Neuronal stem cell (in vitro differentiated cells): ENCODE measurements around the gene ULK4.

Experiments used
- DNase-seq: peaks from one replicate; pipeline ENCODE4 v3.0.0-alpha.2; 2013; ENCODE audit warnings: low spot score
- H2AFZ ChIP-seq: one replicate; pipeline ENCODE4 v1.6.1; 2013; ENCODE audit warnings: mild to moderate bottlenecking, low read length, inconsistent platforms
- H2AK5ac ChIP-seq: 2 replicates; pipeline ENCODE4 v1.6.1; 2013; ENCODE audit warnings: low read depth, mild to moderate bottlenecking, inconsistent platforms, low read length, moderate library complexity, mixed read lengths
- H2BK120ac ChIP-seq: 2 replicates; pipeline ENCODE4 v1.6.1; 2013; ENCODE audit warnings: low read depth, mild to moderate bottlenecking, inconsistent platforms, low read length, moderate library complexity, mixed read lengths
- H2BK12ac ChIP-seq: one replicate; pipeline ENCODE4 v1.6.1; 2013; ENCODE audit warnings: low read length, inconsistent platforms
- H2BK15ac ChIP-seq: 2 replicates; pipeline ENCODE4 v1.6.1; 2013; ENCODE audit warnings: mild to moderate bottlenecking, low read length, inconsistent platforms, mixed read lengths
- H2BK5ac ChIP-seq: one replicate; pipeline ENCODE4 v1.6.1; 2013; ENCODE audit warnings: inconsistent platforms, mild to moderate bottlenecking, low read length, moderate library complexity
- H3K14ac ChIP-seq: one replicate; pipeline ENCODE4 v1.6.1; 2013; ENCODE audit warnings: low read length, inconsistent platforms
- H3K18ac ChIP-seq: 2 replicates; pipeline ENCODE4 v1.6.1; 2013; ENCODE audit warnings: low read length, inconsistent platforms
- H3K23ac ChIP-seq: 2 replicates; pipeline ENCODE4 v1.6.1; 2013; ENCODE audit warnings: low read depth, mild to moderate bottlenecking, mixed read lengths, low read length, inconsistent platforms; ENCODE audit not compliant: poor library complexity
- H3K27ac ChIP-seq: replicated peaks from 3 replicates; pipeline ENCODE4 v1.5.1; 2013; ENCODE audit warnings: low read length, inconsistent platforms
- H3K27me3 ChIP-seq, 3 experiments: 2 replicates each; pipeline ENCODE4 v1.6.1; 2013; ENCODE audit warnings: low read length in 3 of 3, mild to moderate bottlenecking in 2 of 3, inconsistent platforms in 1 of 3, low read depth in 1 of 3, mixed read lengths in 1 of 3, moderate library complexity in 1 of 3; ENCODE audit not compliant: control insufficient read depth in 3 of 3, insufficient read depth in 3 of 3
- H3K36me3 ChIP-seq, 2 donors: replicated peaks in 1 of 2; 2 replicates each; pipeline ENCODE4 v1.6.1; 2013; ENCODE audit warnings: low read length in 2 of 2; ENCODE audit not compliant: control insufficient read depth in 2 of 2, insufficient read depth in 2 of 2
- H3K4ac ChIP-seq: 2 replicates; pipeline ENCODE4 v1.6.1; 2013; ENCODE audit warnings: inconsistent platforms, mild to moderate bottlenecking, low read length, moderate library complexity
- H3K4me1 ChIP-seq, 2 donors: 1 replicate in 1 of 2; 2 replicates in 1 of 2; pipeline ENCODE4 v1.6.1; 2013; ENCODE audit warnings: low read length in 2 of 2, low read depth in 1 of 2; ENCODE audit not compliant: control insufficient read depth in 2 of 2, insufficient read depth in 1 of 2
- H3K4me2 ChIP-seq: one replicate; pipeline ENCODE4 v1.6.1; 2013; ENCODE audit warnings: mild to moderate bottlenecking, low read length, inconsistent platforms; ENCODE audit not compliant: insufficient read depth, poor library complexity, severe bottlenecking
- H3K4me3 ChIP-seq, 2 donors: 2 replicates each; pipeline ENCODE4 v1.5.1; 2013; ENCODE audit warnings: low read length in 2 of 2, mild to moderate bottlenecking in 2 of 2, inconsistent platforms in 1 of 2, moderate library complexity in 1 of 2
- H3K79me1 ChIP-seq: one replicate; pipeline ENCODE4 v1.6.1; 2013; ENCODE audit warnings: low read depth, mild to moderate bottlenecking, inconsistent platforms, low read length, moderate library complexity
- H3K9ac ChIP-seq: one replicate; pipeline ENCODE4 v1.6.1; 2013; ENCODE audit warnings: mild to moderate bottlenecking, low read depth, low read length, inconsistent platforms; ENCODE audit not compliant: poor library complexity
- H3K9me3 ChIP-seq, 2 donors: replicated peaks in 1 of 2; 2 replicates each; pipeline versions ENCODE3 to v1.6.1; 2013; ENCODE audit warnings: low read length in 2 of 2, mild to moderate bottlenecking in 2 of 2, inconsistent platforms in 1 of 2, low read depth in 1 of 2, mixed read lengths in 1 of 2, moderate library complexity in 1 of 2; ENCODE audit not compliant: control insufficient read depth in 2 of 2, insufficient read depth in 1 of 2
- H4K8ac ChIP-seq: one replicate; pipeline ENCODE4 v1.6.1; 2013; ENCODE audit warnings: low read depth, mild to moderate bottlenecking, inconsistent platforms, low read length, moderate library complexity
- H4K91ac ChIP-seq: one replicate; pipeline ENCODE4 v1.6.1; 2013; ENCODE audit warnings: low read length, low read depth, mild to moderate bottlenecking, inconsistent platforms; ENCODE audit not compliant: poor library complexity
- WGBS, 2 donors: extraction: QIAGEN DNeasy Blood & Tissue Kit; methylation state at CpG; one replicate each; pipeline ENCODE4 v1.1.7; 2013; ENCODE audit warnings: missing lambda C conversion rate in 2 of 2, mixed read lengths in 1 of 2; ENCODE audit not compliant: insufficient read length in 2 of 2, insufficient replicate concordance in 1 of 2; ENCODE audit errors: extremely low coverage in 2 of 2; 5-methylcytosine and 5-hydroxymethylcytosine counted together

Gene ULK4

DNA sequence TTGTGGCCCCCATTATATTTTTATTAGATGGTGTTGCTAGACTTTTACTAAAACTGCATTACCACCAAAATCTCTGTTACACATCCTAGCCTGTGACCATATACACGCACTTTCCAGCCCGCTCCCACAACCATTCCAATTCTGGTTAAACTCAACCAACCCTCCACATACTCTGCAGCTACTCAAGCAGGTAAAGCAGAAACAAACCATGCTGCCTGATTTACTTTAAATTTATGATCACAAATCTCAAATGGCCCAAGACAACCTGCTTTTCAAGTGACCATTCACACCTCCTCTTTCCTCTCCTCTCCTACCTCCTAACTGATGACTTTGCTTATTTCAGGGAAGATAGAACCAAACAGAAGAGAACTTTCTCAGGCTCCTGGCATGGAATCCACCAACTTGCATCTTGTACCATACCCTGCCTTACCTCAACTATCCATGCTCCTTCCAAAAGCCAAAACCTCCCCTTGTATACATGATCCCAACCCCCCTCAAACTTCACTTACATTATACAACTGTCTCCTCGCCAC, 18.5 kb downstream of the ULK4 start:
- Histone ChIP-seq H3K4me1 (peaks cover 0 to 2% of the 10 kb centered on the region in 2 donors), H3K79me1 (no peaks in the 10 kb centered on the region), H3K9ac (no peak overlapping the region), H3K36me3 (peaks cover 0 to 9% of the 10 kb centered on the region in 2 donors), H2BK120ac (no peak overlapping the region), H3K27ac (no peak overlapping the region), H3K9me3 (peaks cover 5 to 6% of the 10 kb centered on the region in 2 donors), H3K23ac (no peak overlapping the region), H3K4ac (no peak overlapping the region), H3K14ac (no peak overlapping the region), H2AK5ac (no peak overlapping the region), H2BK5ac (no peak overlapping the region), H3K4me3 (no peak overlapping the region), H3K4me2 (no peak overlapping the region), H4K8ac (no peak overlapping the region), H3K27me3 (no peaks in the 10 kb centered on the region), H2BK15ac (no peak overlapping the region), H2BK12ac (no peak overlapping the region), H2AFZ (no peak overlapping the region), H4K91ac (no peak overlapping the region), H3K18ac (no peak overlapping the region)
- no peak for DNase-seq
- no CpG with 5 or more reads among the region's 3 CpGs for WGBS, 2 donors

DNA sequence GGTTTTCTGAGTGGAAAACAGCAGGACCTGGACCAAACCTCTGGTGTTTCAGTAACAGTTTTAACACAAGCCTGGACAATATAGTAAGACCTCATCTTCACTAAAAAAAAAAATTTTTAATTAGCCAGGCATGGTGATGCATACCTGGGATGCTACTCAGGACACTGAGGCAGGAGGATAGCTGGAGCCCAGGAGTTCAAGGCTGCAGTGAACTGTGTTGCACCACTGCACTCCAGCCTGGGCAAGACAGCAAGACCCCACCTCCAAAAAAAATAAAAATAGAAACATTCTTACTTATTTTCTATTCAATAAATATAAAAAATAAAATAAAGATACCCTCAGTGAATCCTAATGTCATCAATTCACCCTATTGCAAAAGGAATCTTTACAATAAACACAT, 21.5 kb downstream of the ULK4 start:
- Histone ChIP-seq H3K4me3 (no peak overlapping the region), H3K9ac (no peak overlapping the region), H3K18ac (no peak overlapping the region), H3K27me3 (no peaks in the 10 kb centered on the region), H3K4me2 (no peak overlapping the region), H3K27ac (no peak overlapping the region), H3K23ac (no peak overlapping the region), H3K9me3 (peaks cover 5 to 6% of the 10 kb centered on the region in 2 donors), H2AK5ac (no peak overlapping the region), H2BK120ac (no peak overlapping the region), H3K79me1 (no peaks in the 10 kb centered on the region), H2BK12ac (no peak overlapping the region), H3K4me1 (peaks cover 0 to 2% of the 10 kb centered on the region in 2 donors), H2BK5ac (no peak overlapping the region), H4K91ac (no peak overlapping the region), H4K8ac (no peak overlapping the region), H3K14ac (no peak overlapping the region), H3K36me3 (no peaks in the 10 kb centered on the region), H2AFZ (no peak overlapping the region), H2BK15ac (no peak overlapping the region), H3K4ac (no peak overlapping the region)
- no peak for DNase-seq

DNA sequence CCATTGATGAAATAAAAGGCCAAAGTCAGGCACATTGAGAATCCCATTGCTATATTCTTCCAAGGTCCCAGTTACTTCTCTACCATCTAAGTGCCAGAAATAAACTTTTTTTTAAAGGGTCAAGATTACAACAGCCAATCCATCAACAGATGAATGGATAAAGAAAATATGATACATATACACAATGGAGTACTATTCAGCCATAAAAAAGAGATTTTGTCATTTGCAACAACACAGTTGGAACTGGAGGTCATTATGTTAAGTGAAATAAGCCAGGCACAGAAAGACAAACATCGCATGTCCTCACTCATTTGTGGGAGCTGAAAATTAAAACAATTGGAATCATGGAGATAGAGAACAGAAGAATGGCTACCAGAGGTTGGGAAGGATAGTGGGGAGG, 25.5 kb downstream of the ULK4 start:
- no peak for DNase-seq
- Histone ChIP-seq H3K79me1 (no peaks in the 10 kb centered on the region), H3K14ac (no peak overlapping the region), H3K36me3 (no peaks in the 10 kb centered on the region), H3K18ac (no peak overlapping the region), H3K27ac (no peak overlapping the region), H3K27me3 (no peaks in the 10 kb centered on the region), H2AFZ (no peak overlapping the region), H3K4me2 (no peak overlapping the region), H2BK12ac (no peak overlapping the region), H3K9me3 (peaks cover 5 to 6% of the 10 kb centered on the region in 2 donors), H3K4me1 (no peaks in the 10 kb centered on the region), H3K23ac (no peak overlapping the region), H2BK120ac (no peak overlapping the region), H2BK5ac (no peak overlapping the region), H3K4ac (no peak overlapping the region), H2AK5ac (no peak overlapping the region), H4K8ac (no peak overlapping the region), H3K9ac (no peak overlapping the region), H3K4me3 (no peak overlapping the region), H4K91ac (no peak overlapping the region), H2BK15ac (no peak overlapping the region)
- WGBS, 2 donors = no CpG with 5 or more reads among the region's 1 CpG

DNA sequence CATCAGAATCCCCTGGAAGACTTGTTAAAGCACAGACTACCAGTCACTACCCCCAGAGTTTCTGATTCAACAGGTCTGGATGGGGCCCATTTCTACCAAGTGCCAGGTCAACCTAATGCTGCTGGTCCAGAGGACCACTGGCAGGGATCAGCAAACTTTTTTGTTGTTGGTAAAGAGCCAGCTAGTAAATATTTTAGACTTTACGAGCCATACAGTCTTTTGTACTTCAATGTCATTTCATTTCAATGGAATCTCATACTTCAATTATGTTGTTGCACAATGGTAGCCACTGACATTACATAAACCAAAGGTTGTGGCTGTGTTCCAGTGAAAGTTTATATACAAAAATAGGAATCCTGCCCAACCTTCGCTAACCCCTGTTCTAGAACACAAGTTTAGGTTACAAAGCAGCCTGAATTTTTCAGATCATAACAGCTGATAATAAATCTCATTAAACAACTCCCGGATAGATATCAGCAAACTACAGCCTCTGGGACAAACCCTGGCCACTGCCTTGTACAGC, 28.7 kb downstream of the ULK4 start:
- Histone ChIP-seq H3K4ac (no peak overlapping the region), H2BK12ac (no peak overlapping the region), H2BK5ac (no peak overlapping the region), H2BK120ac (no peak overlapping the region), H3K4me1 (no peaks in the 10 kb centered on the region), H3K9ac (no peak overlapping the region), H3K4me2 (no peak overlapping the region), H3K18ac (no peak overlapping the region), H4K8ac (no peak overlapping the region), H3K36me3 (no peaks in the 10 kb centered on the region), H3K79me1 (no peaks in the 10 kb centered on the region), H3K4me3 (no peak overlapping the region), H4K91ac (no peak overlapping the region), H3K27me3 (no peaks in the 10 kb centered on the region), H3K9me3 (no peaks in the 10 kb centered on the region), H3K27ac (no peak overlapping the region), H2AK5ac (no peak overlapping the region), H2BK15ac (no peak overlapping the region), H2AFZ (no peak overlapping the region), H3K14ac (no peak overlapping the region), H3K23ac (no peak overlapping the region)
- no CpG with 5 or more reads among the region's 3 CpGs for WGBS, 2 donors
- no peak for DNase-seq
